ENCODE data around the gene HHAT. TPM values are rescaled to one million over a fixed set of nuclear protein-coding genes. Genes with fewer than 3 reads are reported as not detected.

Gene HHAT
- total RNA-seq, 3 donors from 2014 or later = 0.26 to 0.71 (median 0.65) TPM

GRCh38 chr1:210300923-210301614, 27.6 kb upstream of the HHAT start:
- peaks cover 19% of the 10 kb centered on the region for H3K27me3 Mint-ChIP-seq (ENCODE audit: low read depth)
- ATAC-seq (no peak), DNase-seq (no peak)
- H3K36me3 Mint-ChIP-seq (ENCODE audit: insufficient read depth) = no peaks in the 10 kb centered on the region
- H3K9me3 Mint-ChIP-seq = no peaks in the 10 kb centered on the region
- no peak overlapping the region for H3K4me3 Mint-ChIP-seq
- no peaks in the 10 kb centered on the region for H3K4me1 Mint-ChIP-seq (ENCODE audit: low read depth)

DNA sequence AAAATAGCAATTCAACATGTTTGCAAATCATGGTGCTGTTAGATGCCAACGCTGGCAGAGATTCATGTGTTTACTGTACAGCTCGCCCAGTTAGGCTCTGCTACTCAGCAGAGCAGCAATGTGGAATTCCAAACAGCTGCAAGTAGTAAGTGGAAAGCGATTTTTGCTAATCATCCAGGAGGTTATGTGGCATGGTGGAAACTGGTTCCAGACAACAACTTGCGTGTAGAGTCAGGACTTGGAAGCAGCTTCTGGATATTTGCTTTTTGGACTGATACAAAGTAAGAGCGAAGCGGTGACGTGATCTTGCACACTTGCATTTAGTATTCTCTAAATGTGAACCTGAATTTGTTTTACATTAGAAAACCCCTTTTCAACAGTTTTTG, 27.1 kb upstream of the HHAT start:
- Mint-ChIP-seq H3K4me1 (ENCODE audit: low read depth) (no peaks in the 10 kb centered on the region), H3K9me3 (no peaks in the 10 kb centered on the region), H3K27me3 (ENCODE audit: low read depth) (peaks cover 19% of the 10 kb centered on the region), H3K4me3 (no peak overlapping the region), H3K36me3 (ENCODE audit: insufficient read depth) (no peaks in the 10 kb centered on the region)
- DNase-seq (no peak), ATAC-seq (no peak)

DNA sequence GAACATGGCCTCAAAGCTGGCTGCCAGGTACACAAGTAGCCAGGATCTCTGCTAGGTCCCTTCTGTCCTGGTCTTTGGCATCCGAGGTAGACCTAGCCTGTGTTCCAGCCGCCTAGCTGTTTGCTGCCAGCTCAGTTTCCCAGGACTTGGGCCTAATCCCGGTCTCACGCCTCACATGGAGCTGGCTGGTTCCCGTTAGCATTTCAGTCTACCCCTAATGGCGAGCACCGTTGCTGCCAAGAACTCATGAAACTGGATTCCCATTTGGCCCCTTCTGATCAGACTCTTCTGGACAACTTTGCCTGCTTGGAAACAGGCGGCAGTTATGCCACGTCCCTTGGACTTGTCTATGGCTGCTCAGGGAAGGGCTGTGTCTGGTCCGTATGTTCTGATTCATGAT, 26.2 kb upstream of the HHAT start:
- Mint-ChIP-seq H3K36me3 (ENCODE audit: insufficient read depth) (no peaks in the 10 kb centered on the region), H3K27me3 (ENCODE audit: low read depth) (peaks cover 26% of the 10 kb centered on the region), H3K9me3 (no peaks in the 10 kb centered on the region), H3K4me3 (no peak overlapping the region), H3K4me1 (ENCODE audit: low read depth) (no peaks in the 10 kb centered on the region)
- ATAC-seq = no peak
- no peak for DNase-seq

- Mint-ChIP-seq H3K4me1 (ENCODE audit: low read depth) (no peaks in the 10 kb centered on the region), H3K36me3 (ENCODE audit: insufficient read depth) (no peaks in the 10 kb centered on the region), H3K9me3 (no peaks in the 10 kb centered on the region), H3K27me3 (ENCODE audit: low read depth) (peaks cover 18% of the 10 kb centered on the region), H3K4me3 (no peak overlapping the region)
- ATAC-seq (no peak), DNase-seq (no peak)
Measured at GRCh38 chr1:210303391-210303790, 25.3 kb upstream of the HHAT start.

DNA sequence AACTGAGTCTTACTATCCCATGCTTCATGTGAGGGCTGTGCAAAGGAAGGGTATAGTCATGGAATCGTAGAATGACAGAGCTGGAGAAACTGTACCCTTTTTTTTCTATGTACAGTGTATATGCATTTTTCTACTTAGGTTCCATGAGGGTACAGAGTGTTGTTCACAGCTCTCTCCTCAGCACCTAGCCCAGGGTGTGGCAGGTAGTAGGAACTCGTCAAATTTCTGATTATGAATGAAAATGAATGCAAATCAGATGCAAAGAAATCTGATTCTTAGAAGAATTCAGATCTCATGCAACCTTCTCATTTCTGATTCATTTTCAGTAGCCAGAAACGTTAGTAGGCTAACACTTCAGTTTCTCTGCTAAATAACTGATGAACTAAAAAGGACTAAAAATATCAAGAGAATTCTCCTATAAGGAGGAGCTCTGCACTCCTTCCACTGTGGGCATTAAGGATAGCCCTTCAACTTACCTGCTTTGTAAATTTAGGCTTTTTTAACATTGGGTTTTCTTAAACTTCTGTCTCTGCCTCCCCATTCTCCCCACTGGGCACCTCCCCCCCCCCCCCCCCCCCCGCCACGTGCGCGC, 18.0 kb upstream of the HHAT start:
- Mint-ChIP-seq H3K4me1 (ENCODE audit: low read depth) (peaks cover 6% of the 10 kb centered on the region), H3K27me3 (ENCODE audit: low read depth) (peaks cover 20% of the 10 kb centered on the region), H3K4me3 (peak overlapping the region; percentile 81), H3K9me3 (no peaks in the 10 kb centered on the region), H3K36me3 (ENCODE audit: insufficient read depth) (no peaks in the 10 kb centered on the region)
- no peak for DNase-seq
- peak in 1 of 2 donors; percentile 9 for ATAC-seq

GRCh38 chr1:210311726-210312493, 16.8 kb upstream of the HHAT start:
- H3K4me3 Mint-ChIP-seq = peak overlapping the region; percentile 81
- ATAC-seq (no peak), DNase-seq (no peak)
- H3K27me3 Mint-ChIP-seq (ENCODE audit: low read depth) = peaks cover 19% of the 10 kb centered on the region
- no peaks in the 10 kb centered on the region for H3K36me3 Mint-ChIP-seq (ENCODE audit: insufficient read depth)
- peaks cover 6% of the 10 kb centered on the region for H3K4me1 Mint-ChIP-seq (ENCODE audit: low read depth)
- H3K9me3 Mint-ChIP-seq = no peaks in the 10 kb centered on the region

DNA sequence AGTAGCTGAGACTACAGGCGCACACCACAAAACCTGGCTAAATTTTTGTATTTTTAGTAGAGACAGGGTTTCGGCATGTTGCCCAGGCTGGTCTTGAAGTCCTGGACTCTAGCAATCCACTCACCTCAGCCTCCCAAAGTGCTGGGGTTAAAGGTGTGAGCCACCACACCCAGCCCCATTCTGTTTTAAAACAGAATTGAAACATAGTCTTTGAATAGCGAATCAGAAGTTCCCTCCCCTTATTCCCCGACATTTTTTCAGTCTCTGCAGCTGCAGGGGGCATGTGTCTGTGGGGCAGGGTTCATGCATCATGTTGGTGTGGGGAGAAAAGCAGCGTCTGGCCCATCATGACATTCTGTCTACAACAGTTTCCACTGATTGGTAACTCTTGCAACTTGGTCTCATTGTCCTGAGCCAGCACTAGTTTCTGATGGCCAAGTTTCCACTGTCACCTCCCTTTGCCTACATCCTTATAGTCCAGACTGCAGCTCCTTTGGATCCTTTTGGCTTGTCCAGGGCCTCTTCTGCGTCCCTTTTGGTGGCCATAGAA, 15.6 kb upstream of the HHAT start:
- Mint-ChIP-seq H3K36me3 (ENCODE audit: insufficient read depth) (no peaks in the 10 kb centered on the region), H3K9me3 (no peaks in the 10 kb centered on the region), H3K27me3 (ENCODE audit: low read depth) (peaks cover 12% of the 10 kb centered on the region), H3K4me3 (no peak overlapping the region), H3K4me1 (ENCODE audit: low read depth) (peaks cover 6% of the 10 kb centered on the region)
- DNase-seq = no peak
- no peak for ATAC-seq

- Mint-ChIP-seq H3K9me3 (no peaks in the 10 kb centered on the region), H3K27me3 (ENCODE audit: low read depth) (peaks cover 14% of the 10 kb centered on the region), H3K36me3 (ENCODE audit: insufficient read depth) (no peaks in the 10 kb centered on the region), H3K4me3 (no peak overlapping the region), H3K4me1 (ENCODE audit: low read depth) (peaks cover 6% of the 10 kb centered on the region)
- no peak for DNase-seq
- no peak for ATAC-seq
Measured at GRCh38 chr1:210313921-210314320, 14.8 kb upstream of the HHAT start.

DNA sequence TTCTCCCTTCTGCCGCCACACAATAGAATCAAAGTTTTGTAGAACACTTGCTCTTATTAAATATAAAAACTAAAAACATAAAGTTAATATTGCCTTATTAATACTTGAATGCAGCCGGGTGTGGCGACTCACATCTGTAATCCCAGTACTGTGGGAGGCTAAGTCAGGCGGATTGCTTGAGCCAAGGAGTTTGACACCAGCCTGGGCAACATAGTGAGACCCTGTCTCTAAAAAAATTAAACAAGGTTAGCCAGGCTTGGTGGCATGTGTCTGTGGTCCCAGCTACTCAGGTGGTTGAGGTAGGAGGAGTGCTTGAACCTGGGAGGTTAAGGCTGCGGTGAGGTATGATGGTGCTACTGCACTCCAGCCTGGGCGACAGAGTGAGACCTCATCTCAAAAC, 13.2 kb upstream of the HHAT start:
- H3K27me3 Mint-ChIP-seq (ENCODE audit: low read depth) = peaks cover 9% of the 10 kb centered on the region
- H3K4me3 Mint-ChIP-seq = no peak overlapping the region
- peaks cover 6% of the 10 kb centered on the region for H3K4me1 Mint-ChIP-seq (ENCODE audit: low read depth)
- no peaks in the 10 kb centered on the region for H3K36me3 Mint-ChIP-seq (ENCODE audit: insufficient read depth)
- no peaks in the 10 kb centered on the region for H3K9me3 Mint-ChIP-seq
- DNase-seq = no peak
- no peak for ATAC-seq

- DNase-seq (no peak), ATAC-seq (no peak)
- H3K4me1 Mint-ChIP-seq (ENCODE audit: low read depth) = no peaks in the 10 kb centered on the region
- no peaks in the 10 kb centered on the region for H3K9me3 Mint-ChIP-seq
- H3K4me3 Mint-ChIP-seq = no peak overlapping the region
- H3K36me3 Mint-ChIP-seq (ENCODE audit: insufficient read depth) = no peaks in the 10 kb centered on the region
- H3K27me3 Mint-ChIP-seq (ENCODE audit: low read depth) = peaks cover 10% of the 10 kb centered on the region
Measured at GRCh38 chr1:210321131-210321530, 7.6 kb upstream of the HHAT start.

DNA sequence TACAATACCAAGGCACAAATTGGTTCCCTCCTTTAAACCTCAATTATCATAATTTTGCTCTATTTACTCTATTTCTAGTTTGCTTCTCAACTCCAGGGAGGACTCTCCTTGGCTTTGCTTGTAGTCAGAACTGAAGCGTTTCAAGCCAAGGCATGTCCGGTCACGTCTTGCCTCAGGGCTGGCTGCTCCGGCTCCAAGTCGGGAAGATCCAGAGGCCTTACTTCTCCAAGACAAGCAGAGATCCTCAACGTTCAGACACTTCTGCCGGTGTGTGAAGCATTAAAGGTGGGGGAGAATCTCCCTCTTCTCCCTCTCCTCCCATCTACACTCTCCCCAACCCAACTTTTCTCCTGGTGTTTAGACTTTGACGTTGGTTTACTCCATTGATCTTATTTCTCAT, 7.2 kb upstream of the HHAT start:
- no peak for ATAC-seq
- no peaks in the 10 kb centered on the region for H3K4me1 Mint-ChIP-seq (ENCODE audit: low read depth)
- no peak overlapping the region for H3K4me3 Mint-ChIP-seq
- DNase-seq = no peak
- H3K9me3 Mint-ChIP-seq = no peaks in the 10 kb centered on the region
- H3K27me3 Mint-ChIP-seq (ENCODE audit: low read depth) = peaks cover 10% of the 10 kb centered on the region
- H3K36me3 Mint-ChIP-seq (ENCODE audit: insufficient read depth) = no peaks in the 10 kb centered on the region

GRCh38 chr1:210323957-210324356, 4.7 kb upstream of the HHAT start:
- Mint-ChIP-seq H3K4me3 (no peak overlapping the region), H3K36me3 (ENCODE audit: insufficient read depth) (no peaks in the 10 kb centered on the region), H3K4me1 (ENCODE audit: low read depth) (peaks cover 4% of the 10 kb centered on the region), H3K9me3 (no peaks in the 10 kb centered on the region), H3K27me3 (ENCODE audit: low read depth) (peaks cover 8% of the 10 kb centered on the region)
- DNase-seq = no peak
- no peak for ATAC-seq

- Mint-ChIP-seq H3K36me3 (ENCODE audit: insufficient read depth) (no peaks in the 10 kb centered on the region), H3K9me3 (no peaks in the 10 kb centered on the region), H3K27me3 (ENCODE audit: low read depth) (peaks cover 8% of the 10 kb centered on the region), H3K4me1 (ENCODE audit: low read depth) (peaks cover 16% of the 10 kb centered on the region), H3K4me3 (no peak overlapping the region)
- DNase-seq (no peak), ATAC-seq (no peak)
Measured at GRCh38 chr1:210325026-210325670, 3.6 kb upstream of the HHAT start.

GRCh38 chr1:210328032-210328745, 513 bp upstream of the HHAT start:
- Mint-ChIP-seq H3K9me3 (no peaks in the 10 kb centered on the region), H3K36me3 (ENCODE audit: insufficient read depth) (no peaks in the 10 kb centered on the region), H3K4me1 (ENCODE audit: low read depth) (peaks cover 37% of the 10 kb centered on the region), H3K27me3 (ENCODE audit: low read depth) (peaks cover 3% of the 10 kb centered on the region), H3K4me3 (peak overlapping the region; percentile 95)
- ATAC-seq = peak in 1 of 2 donors; percentile 1
- no peak for DNase-seq

Data from activated T-cell treated with anti-CD3 and anti-CD28 coated beads, Interleukin-2, amount 50 U/mL, for 4 hours (primary cell).